ENCODE results near the gene LANCL2. TPM values are rescaled to one million over a fixed set of nuclear protein-coding genes. Genes with fewer than 3 reads are reported as not detected.

The LANCL2 gene
- total and polyA plus RNA-seq, 8 donors: 9.5 to 24.9 (median 20.8) TPM

- Histone ChIP-seq H3K4me1 (no peaks in the 10 kb centered on the region), H3K36me3 (peaks cover 0 to 28% of the 10 kb centered on the region in 2 donors), H3K27ac (no peak overlapping the region), H3K27me3 (no peaks in the 10 kb centered on the region), H3K4me3 (no peak overlapping the region), H3K9me3 (no peaks in the 10 kb centered on the region)
- TF ChIP-seq CTCF (IDR thresholded peaks at IDR 0.05): no peak
- DNase-seq (peak in 1 of 4 donors; percentile 10), ATAC-seq (no peak)
- intact Hi-C loops (cut with DNase I): no loop called here
Measured at GRCh38 chr7:55478700-55479099, 113.6 kb downstream of the LANCL2 start.

GRCh38 chr7:55481155-55481554, 116.0 kb downstream of the LANCL2 start:
- Histone ChIP-seq H3K4me1 (no peaks in the 10 kb centered on the region), H3K4me3 (no peak overlapping the region), H3K9me3 (no peaks in the 10 kb centered on the region), H3K27ac (no peak overlapping the region), H3K27me3 (no peaks in the 10 kb centered on the region), H3K36me3 (peaks cover 0 to 33% of the 10 kb centered on the region in 2 donors)
- intact Hi-C loops (cut with DNase I): no loop called here
- TF ChIP-seq CTCF (IDR thresholded peaks at IDR 0.05): no peak
- no peak for DNase-seq
- ATAC-seq: no peak

DNA sequence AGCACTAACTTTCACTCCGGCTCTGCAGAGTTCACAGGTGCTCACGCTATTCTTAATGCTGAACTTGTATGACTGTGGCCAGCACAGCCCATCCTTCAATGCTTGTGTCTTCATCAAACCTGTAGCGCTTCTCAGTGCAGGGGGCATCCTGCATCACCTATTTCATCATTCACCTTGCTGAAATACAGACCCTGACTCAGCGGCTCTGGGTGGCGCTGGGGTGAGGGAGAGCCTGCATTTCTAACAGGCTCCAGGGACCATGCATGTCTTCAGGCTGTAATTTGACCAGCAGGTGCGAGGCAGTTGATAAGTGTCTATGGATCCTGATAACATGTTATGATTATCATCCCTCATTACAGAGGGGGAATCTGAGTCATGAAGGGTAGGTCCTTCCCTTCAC, 117.9 kb downstream of the LANCL2 start:
- no peak overlapping the region for H3K27ac ChIP-seq
- intact Hi-C loops (cut with DNase I): no loop called here
- no peaks in the 10 kb centered on the region for H3K9me3 ChIP-seq
- no peak overlapping the region for H3K4me3 ChIP-seq
- no peak for ATAC-seq
- DNase-seq: no peak
- peaks cover 0 to 27% of the 10 kb centered on the region in 2 donors for H3K36me3 ChIP-seq
- no peak for TF ChIP-seq CTCF (IDR thresholded peaks at IDR 0.05)
- H3K27me3 ChIP-seq: no peaks in the 10 kb centered on the region
- no peaks in the 10 kb centered on the region for H3K4me1 ChIP-seq

Other genes with a start within 250 kb of the LANCL2 start
- gene VOPP1, start 207.2 kb downstream of the LANCL2 start, total RNA-seq: 10 to 100 TPM; 49.3 to 68.5 TPM
- gene VOPP1, start 207.2 kb downstream of the LANCL2 start, polyA plus RNA-seq (ENCODE audit: insufficient read length in 6 of 6): 10 to 100 TPM; 35.4 to 41.7 (median 39.0) TPM